Colonic mucosa (tissue), 4 donors: ENCODE results near the gene RUFY3. TPM values are rescaled to one million over a fixed set of nuclear protein-coding genes. Genes with fewer than 3 reads are reported as not detected.
"Not testable (repeated sequence)": the region's sequence is repeated elsewhere in the genome, so short reads cannot be mapped to it uniquely, and the experiment has no call there.

Experiments used
- DNase-seq: peaks from one replicate; pipeline ENCODE4 v3.0.0-alpha.2; 2020
- H3K27ac ChIP-seq: fragments of 200-600 bp; one replicate; pipeline ENCODE4 v1.8.0; 2021
- H3K27me3 ChIP-seq: fragments of 200-600 bp; one replicate; pipeline ENCODE4 v1.8.0; 2021
- H3K36me3 ChIP-seq: fragments of 200-600 bp; one replicate; pipeline ENCODE4 v1.8.0; 2021
- H3K4me1 ChIP-seq: fragments of 200-600 bp; one replicate; pipeline ENCODE4 v1.8.0; 2021; ENCODE audit warnings: mild to moderate bottlenecking
- H3K4me3 ChIP-seq: fragments of 200-600 bp; one replicate; pipeline ENCODE4 v1.8.0; 2021
- H3K9ac ChIP-seq, 2 donors: one replicate each; pipeline ENCODE4 v1.7.0; 2013; ENCODE audit warnings: control low read depth in 2 of 2, low read depth in 2 of 2, low read length in 2 of 2
- H3K9me3 ChIP-seq: fragments of 200-600 bp; one replicate; pipeline ENCODE4 v1.8.0; 2021
- intact Hi-C: fragments of 100-400 bp; cut with DNase I; formaldehyde crosslinking; loops from one replicate; pipeline ENCODE4 v1.14.1; 2022
- total RNA-seq, 2 donors: library from RNA; stranded (reverse); fragmentation: NEBNext Ultra II Directional in 1 of 2; extraction: Animal tissue kit (Norgen Biotek cat#: 25700) in 1 of 2; gene quantifications; one replicate each; pipeline ENCODE4 v1.2.1, GENCODE V29; 2021
- TF ChIP-seq, protein P1 (sequence below): fragments of 200-600 bp; IDR thresholded peaks from one replicate; pipeline ENCODE4 v1.8.0; 2022; ENCODE audit warnings: antibody characterized with exemption, mild to moderate bottlenecking
- donor health status: healthy.
- donor health status: DM: no; HTN: no; CAD: no.
- donor health status: DM: no; HTN: no; CAD: no.

The RUFY3 gene
- total RNA-seq, 2 donors from 2014 or later: 28.8 to 29.4 TPM

GRCh38 chr4:70680934-70681333 lies 40.8 kb upstream of the RUFY3 start:
- H3K27ac ChIP-seq: no peak overlapping the region
- H3K36me3 ChIP-seq: no peaks in the 10 kb centered on the region
- H3K27me3 ChIP-seq: no peaks in the 10 kb centered on the region
- TF ChIP-seq, protein P1, sequence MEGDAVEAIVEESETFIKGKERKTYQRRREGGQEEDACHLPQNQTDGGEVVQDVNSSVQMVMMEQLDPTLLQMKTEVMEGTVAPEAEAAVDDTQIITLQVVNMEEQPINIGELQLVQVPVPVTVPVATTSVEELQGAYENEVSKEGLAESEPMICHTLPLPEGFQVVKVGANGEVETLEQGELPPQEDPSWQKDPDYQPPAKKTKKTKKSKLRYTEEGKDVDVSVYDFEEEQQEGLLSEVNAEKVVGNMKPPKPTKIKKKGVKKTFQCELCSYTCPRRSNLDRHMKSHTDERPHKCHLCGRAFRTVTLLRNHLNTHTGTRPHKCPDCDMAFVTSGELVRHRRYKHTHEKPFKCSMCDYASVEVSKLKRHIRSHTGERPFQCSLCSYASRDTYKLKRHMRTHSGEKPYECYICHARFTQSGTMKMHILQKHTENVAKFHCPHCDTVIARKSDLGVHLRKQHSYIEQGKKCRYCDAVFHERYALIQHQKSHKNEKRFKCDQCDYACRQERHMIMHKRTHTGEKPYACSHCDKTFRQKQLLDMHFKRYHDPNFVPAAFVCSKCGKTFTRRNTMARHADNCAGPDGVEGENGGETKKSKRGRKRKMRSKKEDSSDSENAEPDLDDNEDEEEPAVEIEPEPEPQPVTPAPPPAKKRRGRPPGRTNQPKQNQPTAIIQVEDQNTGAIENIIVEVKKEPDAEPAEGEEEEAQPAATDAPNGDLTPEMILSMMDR: no peak
- intact Hi-C loops: no loop called here
- H3K4me1 ChIP-seq: no peaks in the 10 kb centered on the region
- no peak overlapping the region for H3K4me3 ChIP-seq
- DNase-seq: no peak
- H3K9ac ChIP-seq: no peak overlapping the region
- H3K9me3 ChIP-seq: no peaks in the 10 kb centered on the region

DNA sequence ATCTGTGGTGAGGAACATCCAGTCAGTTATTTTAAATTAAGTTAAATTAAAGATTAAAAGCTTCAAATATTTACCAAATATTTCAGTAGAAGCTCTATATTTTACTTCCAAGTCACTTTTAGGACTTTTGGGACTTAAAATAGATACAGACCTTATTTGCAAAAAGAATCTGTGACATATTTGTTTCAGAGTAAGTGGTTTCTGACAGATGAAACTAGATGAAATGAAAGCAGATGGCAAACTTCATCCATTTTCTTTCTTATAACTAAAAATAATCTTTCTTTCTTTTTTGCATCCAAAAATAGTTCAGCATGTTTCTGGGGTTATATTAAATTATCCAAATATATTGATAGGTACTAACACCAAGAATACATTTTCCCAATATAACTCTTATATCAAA lies 40.1 kb upstream of the RUFY3 start:
- TF ChIP-seq, protein P1: no peak
- no peaks in the 10 kb centered on the region for H3K27me3 ChIP-seq
- no peak overlapping the region for H3K27ac ChIP-seq

GRCh38 chr4:70682142-70682541 lies 39.6 kb upstream of the RUFY3 start:
- intact Hi-C loops, H3K9ac ChIP-seq, H3K9me3 ChIP-seq, H3K36me3 ChIP-seq, H3K27me3 ChIP-seq, H3K4me3 ChIP-seq, H3K27ac ChIP-seq, DNase-seq, H3K4me1 ChIP-seq: not testable (repeated sequence)

More for the DNA sequence above, 40.1 kb upstream of the RUFY3 start:
- no peaks in the 10 kb centered on the region for H3K4me1 ChIP-seq
- H3K9me3 ChIP-seq: no peaks in the 10 kb centered on the region
- H3K4me3 ChIP-seq: no peak overlapping the region
- H3K9ac ChIP-seq: no peak overlapping the region
- no peak for DNase-seq
- intact Hi-C loops: no loop called here
- H3K36me3 ChIP-seq: no peaks in the 10 kb centered on the region

GRCh38 chr4:70687392-70687791 lies 34.4 kb upstream of the RUFY3 start:
- no peaks in the 10 kb centered on the region for H3K9me3 ChIP-seq
- H3K27ac ChIP-seq: peak overlapping the region; percentile 94
- peak overlapping the region; percentile 78 to 97 for H3K9ac ChIP-seq
- peak; percentile 36 for DNase-seq
- no peaks in the 10 kb centered on the region for H3K36me3 ChIP-seq
- H3K4me1 ChIP-seq: peaks cover 14% of the 10 kb centered on the region
- TF ChIP-seq, protein P1: no peak
- H3K4me3 ChIP-seq: peak overlapping the region; percentile 82
- intact Hi-C loops: no loop called here
- no peaks in the 10 kb centered on the region for H3K27me3 ChIP-seq

DNA sequence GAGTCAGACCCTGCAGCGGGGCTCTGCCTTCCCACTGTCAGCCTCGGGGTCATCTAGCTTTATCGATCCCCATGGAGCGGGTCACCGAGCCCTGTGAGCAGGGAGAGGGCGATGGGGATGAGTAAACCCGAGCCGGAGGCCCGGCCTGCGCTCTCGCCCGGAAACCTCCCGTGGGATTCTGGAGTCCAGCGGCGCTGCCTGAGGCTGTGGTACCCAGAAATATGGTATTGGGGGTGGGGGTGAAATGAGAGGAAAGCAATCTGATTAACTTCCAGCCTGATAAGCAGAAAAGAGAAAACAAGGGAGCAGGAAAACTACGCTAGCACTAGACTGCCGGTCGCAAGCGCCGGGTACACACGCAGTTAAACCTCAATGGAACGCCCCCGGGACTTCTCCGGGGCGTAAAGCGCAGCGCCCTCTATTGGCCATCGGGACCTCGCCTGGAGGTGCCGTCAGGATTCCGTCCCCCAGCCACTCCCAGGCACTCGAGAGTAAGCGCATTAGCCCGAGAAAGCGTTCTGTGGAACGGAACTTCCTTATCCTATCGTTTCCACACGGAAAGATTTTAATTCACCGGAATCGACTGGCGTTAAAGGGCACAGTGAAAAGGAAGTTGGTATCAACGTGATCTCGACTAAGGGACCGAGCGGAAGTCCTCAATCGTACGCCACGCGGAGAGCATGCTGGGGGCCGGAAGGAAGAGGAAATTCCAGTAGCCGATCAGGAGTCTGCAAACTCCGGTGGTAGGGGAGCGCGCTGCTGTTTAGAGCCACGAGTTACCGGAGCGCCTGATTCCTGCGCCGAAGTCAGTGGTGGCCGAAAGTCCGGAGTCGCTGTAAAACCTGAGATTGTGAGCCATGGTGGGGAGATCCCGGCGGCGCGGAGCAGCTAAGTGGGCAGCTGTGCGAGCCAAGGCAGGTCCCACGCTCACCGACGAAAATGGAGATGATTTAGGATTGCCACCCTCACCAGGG lies 33.7 kb upstream of the RUFY3 start, which contains the start of gene UTP3:
Gene UTP3 (plus strand): TSS at position 712 of the 974 bp plus-strand sequence. CDS start 146 bp downstream, at position 858.
- peak; percentile 96 for DNase-seq
- Histone ChIP-seq H3K27me3 (no peaks in the 10 kb centered on the region), H3K27ac (peak within 1 kb of the TSS; percentile 94), H3K4me3 (peak within 1 kb of the TSS; percentile 82), H3K9ac (peak within 1 kb of the TSS; percentile 91 to 97), H3K4me1 (peaks cover 14% of the 10 kb centered on the region), H3K9me3 (no peaks in the 10 kb centered on the region), H3K36me3 (no peaks in the 10 kb centered on the region)
- TF ChIP-seq, protein P1: peak; percentile 97
- intact Hi-C loops: no loop called here

DNA sequence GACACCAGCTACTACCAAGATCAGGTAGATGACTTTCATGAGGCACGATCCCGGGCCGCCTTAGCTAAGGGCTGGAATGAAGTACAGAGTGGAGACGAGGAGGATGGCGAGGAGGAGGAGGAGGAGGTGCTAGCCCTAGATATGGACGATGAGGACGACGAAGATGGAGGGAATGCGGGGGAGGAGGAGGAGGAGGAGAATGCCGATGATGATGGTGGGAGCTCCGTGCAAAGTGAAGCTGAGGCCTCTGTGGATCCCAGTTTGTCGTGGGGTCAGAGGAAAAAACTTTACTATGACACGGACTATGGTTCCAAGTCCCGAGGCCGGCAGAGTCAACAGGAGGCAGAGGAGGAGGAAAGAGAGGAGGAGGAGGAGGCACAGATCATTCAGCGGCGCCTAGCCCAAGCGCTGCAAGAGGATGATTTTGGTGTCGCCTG lies 33.0 kb upstream of the RUFY3 start:
- H3K36me3 ChIP-seq: no peaks in the 10 kb centered on the region

More for the DNA sequence above, 33.0 kb upstream of the RUFY3 start:
- Histone ChIP-seq H3K27me3 (no peaks in the 10 kb centered on the region), H3K9ac (peak overlapping the region; percentile 91 to 97), H3K9me3 (no peaks in the 10 kb centered on the region), H3K4me3 (peak overlapping the region; percentile 82), H3K4me1 (peaks cover 14% of the 10 kb centered on the region), H3K27ac (peak overlapping the region; percentile 94)
- intact Hi-C loops: no loop called here
- peak; percentile 41 for DNase-seq
- TF ChIP-seq, protein P1: no peak
